Loucy (cell line): ENCODE data around the gene TTLL7.

Source experiments
- H2AFZ ChIP-seq: fragments of 200-600 bp; sonication (generic); 2 replicates; pipeline ENCODE4 v1.6.0; 2016; ENCODE audit warnings: antibody characterized with exemption, mild to moderate bottlenecking, low read length, moderate library complexity
- H3F3A ChIP-seq: fragments of 200-600 bp; 2 replicates; pipeline ENCODE4 v1.6.0; 2016; ENCODE audit warnings: antibody characterized with exemption, low read depth, mild to moderate bottlenecking
- H3K27me3 ChIP-seq: fragments of 200-600 bp; sonication (generic); 2 replicates; pipeline ENCODE4 v1.6.1; 2014; ENCODE audit warnings: low read length, mild to moderate bottlenecking; ENCODE audit not compliant: insufficient read depth, poor library complexity, severe bottlenecking
- H3K36me3 ChIP-seq: fragments of 200-600 bp; sonication (generic); 2 replicates; pipeline ENCODE4 v1.6.1; 2016; ENCODE audit warnings: low read length; ENCODE audit not compliant: insufficient read depth
- H3K4me1 ChIP-seq: fragments of 200-600 bp; sonication (generic); 2 replicates; pipeline ENCODE4 v1.5.1; 2014; ENCODE audit warnings: low read length, mild to moderate bottlenecking; ENCODE audit not compliant: insufficient read depth, poor library complexity, severe bottlenecking
- H3K4me2 ChIP-seq: fragments of 200-600 bp; sonication (generic); 2 replicates; pipeline ENCODE4 v1.6.0; 2014; ENCODE audit warnings: antibody characterized with exemption, low read length, low read depth, mild to moderate bottlenecking; ENCODE audit not compliant: poor library complexity, severe bottlenecking
- H3K4me3 ChIP-seq: fragments of 200-600 bp; sonication (generic); 2 replicates; pipeline ENCODE4 v1.5.1; 2014; ENCODE audit warnings: low read length, mild to moderate bottlenecking, mixed read lengths; ENCODE audit not compliant: poor library complexity, severe bottlenecking
- H3K79me2 ChIP-seq: fragments of 200-600 bp; sonication (generic); 2 replicates; pipeline ENCODE4 v1.6.1; 2014; ENCODE audit warnings: low read length; ENCODE audit not compliant: insufficient read depth
- H3K9ac ChIP-seq: fragments of 200-600 bp; sonication (generic); 2 replicates; pipeline ENCODE4 v1.6.0; 2014; ENCODE audit warnings: mild to moderate bottlenecking, low read depth, low read length, moderate library complexity; ENCODE audit not compliant: poor library complexity, severe bottlenecking
- H3K9me2 ChIP-seq: fragments of 200-600 bp; sonication (generic); replicated peaks from 2 replicates; pipeline ENCODE4 v1.6.1; 2016; ENCODE audit warnings: low read depth, low read length, mixed read lengths
- H3K9me3 ChIP-seq: fragments of 200-600 bp; sonication (generic); 2 replicates; pipeline ENCODE4 v1.6.1; 2014; ENCODE audit warnings: mild to moderate bottlenecking, antibody characterized with exemption, low read length, low read depth; ENCODE audit not compliant: insufficient read depth
- H4K20me1 ChIP-seq: fragments of 200-600 bp; sonication (generic); 2 replicates; pipeline ENCODE4 v1.6.0; 2014; ENCODE audit warnings: antibody characterized with exemption, low read length, mild to moderate bottlenecking; ENCODE audit not compliant: insufficient read depth, poor library complexity, severe bottlenecking
- EZH2phosphoT487 ChIP-seq: fragments of 200-600 bp; IDR thresholded peaks from 2 replicates; pipeline ENCODE4 v1.6.1; 2018; ENCODE audit warnings: antibody characterized with exemption, mild to moderate bottlenecking, moderate library complexity, borderline replicate concordance
- TF ChIP-seq, protein P1 (sequence below): fragments of 200-600 bp; sonication (generic); conservative IDR thresholded peaks from 2 replicates; pipeline ENCODE4 v1.5.1; 2014; ENCODE audit warnings: mild to moderate bottlenecking, antibody characterized with exemption, low read length

TTLL7 gene, protein sequence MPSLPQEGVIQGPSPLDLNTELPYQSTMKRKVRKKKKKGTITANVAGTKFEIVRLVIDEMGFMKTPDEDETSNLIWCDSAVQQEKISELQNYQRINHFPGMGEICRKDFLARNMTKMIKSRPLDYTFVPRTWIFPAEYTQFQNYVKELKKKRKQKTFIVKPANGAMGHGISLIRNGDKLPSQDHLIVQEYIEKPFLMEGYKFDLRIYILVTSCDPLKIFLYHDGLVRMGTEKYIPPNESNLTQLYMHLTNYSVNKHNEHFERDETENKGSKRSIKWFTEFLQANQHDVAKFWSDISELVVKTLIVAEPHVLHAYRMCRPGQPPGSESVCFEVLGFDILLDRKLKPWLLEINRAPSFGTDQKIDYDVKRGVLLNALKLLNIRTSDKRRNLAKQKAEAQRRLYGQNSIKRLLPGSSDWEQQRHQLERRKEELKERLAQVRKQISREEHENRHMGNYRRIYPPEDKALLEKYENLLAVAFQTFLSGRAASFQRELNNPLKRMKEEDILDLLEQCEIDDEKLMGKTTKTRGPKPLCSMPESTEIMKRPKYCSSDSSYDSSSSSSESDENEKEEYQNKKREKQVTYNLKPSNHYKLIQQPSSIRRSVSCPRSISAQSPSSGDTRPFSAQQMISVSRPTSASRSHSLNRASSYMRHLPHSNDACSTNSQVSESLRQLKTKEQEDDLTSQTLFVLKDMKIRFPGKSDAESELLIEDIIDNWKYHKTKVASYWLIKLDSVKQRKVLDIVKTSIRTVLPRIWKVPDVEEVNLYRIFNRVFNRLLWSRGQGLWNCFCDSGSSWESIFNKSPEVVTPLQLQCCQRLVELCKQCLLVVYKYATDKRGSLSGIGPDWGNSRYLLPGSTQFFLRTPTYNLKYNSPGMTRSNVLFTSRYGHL

DNA sequence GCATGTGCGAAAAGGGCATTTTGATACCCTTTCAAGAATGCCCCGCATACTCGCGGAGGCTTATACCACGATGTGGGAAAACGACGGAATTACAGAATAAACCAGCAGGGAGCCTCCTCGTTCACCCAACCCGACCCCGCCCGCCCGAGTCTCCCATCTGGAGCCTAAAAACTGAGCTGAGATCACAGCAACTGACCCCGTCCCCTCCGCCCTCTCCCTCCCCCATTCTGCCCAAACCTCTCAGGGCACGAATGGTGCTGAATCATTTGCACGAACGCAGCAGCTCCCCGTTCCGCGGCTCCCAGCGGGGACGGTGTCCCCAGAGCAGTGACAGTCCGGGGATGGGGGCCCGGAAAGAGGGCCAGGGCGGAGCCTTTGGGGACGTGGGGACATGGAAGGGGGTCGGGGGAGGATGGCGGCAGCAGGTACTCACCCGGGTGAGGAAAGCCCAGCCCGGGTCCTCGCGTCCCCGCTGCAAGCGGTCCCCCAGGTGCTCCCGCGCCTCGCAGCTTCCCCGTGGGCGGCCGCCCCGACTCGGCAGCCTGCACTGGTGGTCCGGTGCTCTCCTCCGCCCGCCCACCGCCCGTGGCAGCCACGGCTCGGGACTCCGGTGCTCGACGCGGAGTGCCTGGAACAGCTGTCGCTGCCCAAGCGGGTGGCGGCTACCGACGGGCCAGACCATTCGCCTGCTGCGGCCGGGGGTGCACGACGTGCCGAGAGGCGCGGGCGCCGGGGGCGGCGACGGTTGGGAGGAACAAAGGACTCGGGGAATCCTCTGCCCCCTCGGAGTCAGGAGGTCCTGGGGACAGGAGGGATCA is at the start of gene TTLL7:
Gene TTLL7, minus strand, starts transcription at position 635 of the 818 bp plus-strand sequence. CDS start 46,921 bp downstream, outside the sequence.
- Histone ChIP-seq H3K4me1 (peaks cover 9% of the 10 kb centered on the region), H2AFZ (peak within 1 kb of the TSS; percentile 7; the same call in 1 of the 2 replicates), H4K20me1 (no peaks in the 10 kb centered on the region), H3K27me3 (no peaks in the 10 kb centered on the region), H3K9me2 (no peaks in the 10 kb centered on the region), H3K9me3 (no peaks in the 10 kb centered on the region), H3K36me3 (no peaks in the 10 kb centered on the region), H3K4me2 (no peak within 1 kb of the TSS), H3F3A (no peaks in the 10 kb centered on the region), H3K79me2 (no peaks in the 10 kb centered on the region), H3K4me3 (no peak within 1 kb of the TSS), H3K9ac (no peak within 1 kb of the TSS)
- TF ChIP-seq EZH2phosphoT487, result no peak
- TF ChIP-seq, protein P1, sequence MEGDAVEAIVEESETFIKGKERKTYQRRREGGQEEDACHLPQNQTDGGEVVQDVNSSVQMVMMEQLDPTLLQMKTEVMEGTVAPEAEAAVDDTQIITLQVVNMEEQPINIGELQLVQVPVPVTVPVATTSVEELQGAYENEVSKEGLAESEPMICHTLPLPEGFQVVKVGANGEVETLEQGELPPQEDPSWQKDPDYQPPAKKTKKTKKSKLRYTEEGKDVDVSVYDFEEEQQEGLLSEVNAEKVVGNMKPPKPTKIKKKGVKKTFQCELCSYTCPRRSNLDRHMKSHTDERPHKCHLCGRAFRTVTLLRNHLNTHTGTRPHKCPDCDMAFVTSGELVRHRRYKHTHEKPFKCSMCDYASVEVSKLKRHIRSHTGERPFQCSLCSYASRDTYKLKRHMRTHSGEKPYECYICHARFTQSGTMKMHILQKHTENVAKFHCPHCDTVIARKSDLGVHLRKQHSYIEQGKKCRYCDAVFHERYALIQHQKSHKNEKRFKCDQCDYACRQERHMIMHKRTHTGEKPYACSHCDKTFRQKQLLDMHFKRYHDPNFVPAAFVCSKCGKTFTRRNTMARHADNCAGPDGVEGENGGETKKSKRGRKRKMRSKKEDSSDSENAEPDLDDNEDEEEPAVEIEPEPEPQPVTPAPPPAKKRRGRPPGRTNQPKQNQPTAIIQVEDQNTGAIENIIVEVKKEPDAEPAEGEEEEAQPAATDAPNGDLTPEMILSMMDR, result no peak

DNA sequence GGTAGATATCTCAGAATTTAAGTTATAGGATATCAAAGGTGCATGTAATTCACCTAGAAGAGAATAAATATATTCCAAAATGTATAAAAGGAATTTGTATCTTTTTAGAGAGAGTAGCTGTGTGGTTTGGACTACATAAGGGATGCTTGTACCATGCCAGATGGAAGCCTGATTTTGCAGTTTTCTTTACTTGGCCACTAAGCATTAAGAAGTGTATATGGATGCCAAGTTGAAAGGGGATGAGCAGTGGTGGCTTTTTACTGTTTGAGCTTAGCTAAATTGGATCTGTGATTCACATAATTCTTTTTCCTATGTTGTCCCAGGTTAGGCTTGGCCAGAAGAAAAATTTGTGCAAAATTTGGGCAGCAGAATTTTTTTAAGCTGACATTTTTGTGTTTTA is 43.5 kb upstream of the TTLL7 start:
- Histone ChIP-seq H4K20me1 (no peaks in the 10 kb centered on the region), H3K9me2 (no peaks in the 10 kb centered on the region), H3K79me2 (no peaks in the 10 kb centered on the region), H3F3A (no peaks in the 10 kb centered on the region), H3K27me3 (no peaks in the 10 kb centered on the region), H3K9ac (no peak overlapping the region), H3K36me3 (no peaks in the 10 kb centered on the region), H3K4me1 (no peaks in the 10 kb centered on the region), H3K4me2 (no peak overlapping the region), H3K9me3 (no peaks in the 10 kb centered on the region), H2AFZ (no peak overlapping the region), H3K4me3 (no peak overlapping the region)
- TF ChIP-seq, protein P1, result no peak
